AG04450 (cell line): ENCODE measurements around the gene TSSK1B. TPM values are rescaled to one million over a fixed set of nuclear protein-coding genes. Genes with fewer than 3 reads are reported as not detected.

Source experiments
- CTCF ChIA-PET: fragments of 300-600, 350-600 bp; formaldehyde crosslinking; extraction: SDS; loops from one replicate; lab custom pipeline; 2022; ENCODE audit warnings: antibody characterized with exemption, inconsistent platforms; lab: Charles Lee
- POLR2A ChIA-PET: fragments of 350-600 bp; formaldehyde crosslinking; extraction: SDS; loops from one replicate; lab custom pipeline; 2021; ENCODE audit warnings: antibody characterized with exemption, inconsistent platforms; lab: Yijun Ruan, JAX
- DNase-seq: peaks from one replicate; pipeline ENCODE4 v3.0.0-alpha.2; 2011; ENCODE audit warnings: low read depth, low spot score
- H3K27ac ChIP-seq: one replicate; pipeline ENCODE4 v1.5.1; 2012; ENCODE audit warnings: low read depth, low read length, control low read depth
- H3K27me3 ChIP-seq: one replicate; pipeline ENCODE4 v1.6.0; 2012; ENCODE audit warnings: low read length; ENCODE audit not compliant: control insufficient read depth, insufficient read depth
- H3K4me3 ChIP-seq: 2 replicates; pipeline ENCODE4 v1.5.1; 2011; ENCODE audit warnings: mild to moderate bottlenecking, low read depth, low read length, control low read depth
- H3K9me3 ChIP-seq: 2 replicates; pipeline ENCODE4 v1.5.1; 2012; ENCODE audit warnings: low read length; ENCODE audit not compliant: control insufficient read depth, insufficient read depth
- CTCF ChIP-seq: IDR thresholded peaks from 2 replicates; pipeline ENCODE4 v1.5.1; 2011; ENCODE audit warnings: low read depth, low read length, control low read depth, inconsistent platforms
- polyA plus RNA-seq: library from polyadenylated mRNA; depleted of rRNA; stranded (reverse); fragments of >200 nt; gene quantifications from 2 replicates; pipeline ENCODE4 v1.2.3, GENCODE V29; 2011; rRNA removed

The TSSK1B gene
- polyA plus RNA-seq, 1 experiment: not detected

DNA sequence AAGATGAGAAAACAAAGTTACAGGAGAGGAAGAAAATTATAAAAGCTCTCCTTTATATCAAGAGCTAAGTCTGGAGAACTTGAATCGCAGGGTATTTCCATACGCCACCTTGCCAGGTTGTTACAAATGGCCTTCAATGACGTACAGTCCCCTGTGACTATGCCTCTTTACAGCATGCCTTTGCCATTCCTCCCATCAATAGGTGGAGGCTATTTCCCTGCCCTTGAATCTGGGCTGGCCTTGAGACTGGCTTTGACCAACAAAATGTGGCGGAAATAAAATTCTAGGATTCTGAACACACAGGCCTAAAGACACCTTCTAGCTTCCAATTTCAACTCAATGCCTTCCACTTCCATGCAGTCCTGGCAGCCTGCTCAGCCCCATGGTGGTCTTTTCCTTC, 45.7 kb downstream of the TSSK1B start:
- ChIA-PET POLR2A (interaction anchor here (0.5 kb wide), 1 partner anchor 222 kb away, joined by 5 read pairs; no protein-coding TSS in a partner anchor), CTCF (interaction anchor here (2.0 kb wide), 1 partner anchor 9 kb away, joined by 6 read pairs; no protein-coding TSS in a partner anchor)
- no peaks in the 10 kb centered on the region for H3K9me3 ChIP-seq
- no peak for DNase-seq
- no peak for TF ChIP-seq CTCF
- H3K27me3 ChIP-seq: no peaks in the 10 kb centered on the region
- H3K4me3 ChIP-seq: no peak overlapping the region
- no peak overlapping the region for H3K27ac ChIP-seq

- H3K27me3 ChIP-seq: no peaks in the 10 kb centered on the region
- H3K4me3 ChIP-seq: no peak overlapping the region
- no peak for DNase-seq
- ChIA-PET CTCF (interaction anchor here (1.2 kb wide), 1 partner anchor 8 kb away, joined by 3 read pairs; no protein-coding TSS in a partner anchor), POLR2A (no interaction called here)
- no peak for TF ChIP-seq CTCF
- no peaks in the 10 kb centered on the region for H3K9me3 ChIP-seq
- H3K27ac ChIP-seq: no peak overlapping the region
Measured at GRCh38 chr5:113387844-113388243, 46.9 kb downstream of the TSSK1B start.

DNA sequence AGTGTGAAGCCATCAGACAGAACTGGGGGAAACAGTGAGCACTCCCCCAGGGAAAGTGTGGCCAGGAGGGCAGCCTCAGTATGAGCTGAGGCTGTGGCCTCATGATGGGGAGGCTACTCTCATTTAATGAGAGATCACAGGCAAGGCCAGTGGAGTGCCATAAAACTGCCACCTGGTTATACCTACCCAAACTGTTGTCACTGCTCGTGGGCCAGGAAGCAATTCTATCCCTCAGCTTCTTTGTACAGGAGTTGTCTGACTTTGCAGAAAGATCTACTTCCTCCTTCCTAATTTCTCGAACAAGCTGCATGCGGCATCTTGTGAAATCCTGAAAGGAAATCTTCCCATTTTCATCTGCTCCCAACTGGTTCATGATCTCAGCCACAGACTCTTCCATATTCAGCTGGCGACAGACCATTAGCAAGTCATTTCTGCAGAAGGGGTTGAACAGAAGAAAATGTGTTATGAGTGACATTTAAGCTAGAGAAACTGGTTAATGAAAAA, 50.0 kb downstream of the TSSK1B start:
- Histone ChIP-seq H3K4me3 (no peak overlapping the region), H3K27ac (no peak overlapping the region), H3K27me3 (peaks cover 3% of the 10 kb centered on the region), H3K9me3 (no peaks in the 10 kb centered on the region)
- ChIA-PET POLR2A (no interaction called here), CTCF (interaction anchor here (0.6 to 1.0 kb wide), 3 partner anchors 125 to 221 kb away, joined by 3 to 12 read pairs (median 3); no protein-coding TSS in a partner anchor)
- TF ChIP-seq CTCF: no peak
- no peak for DNase-seq

DNA sequence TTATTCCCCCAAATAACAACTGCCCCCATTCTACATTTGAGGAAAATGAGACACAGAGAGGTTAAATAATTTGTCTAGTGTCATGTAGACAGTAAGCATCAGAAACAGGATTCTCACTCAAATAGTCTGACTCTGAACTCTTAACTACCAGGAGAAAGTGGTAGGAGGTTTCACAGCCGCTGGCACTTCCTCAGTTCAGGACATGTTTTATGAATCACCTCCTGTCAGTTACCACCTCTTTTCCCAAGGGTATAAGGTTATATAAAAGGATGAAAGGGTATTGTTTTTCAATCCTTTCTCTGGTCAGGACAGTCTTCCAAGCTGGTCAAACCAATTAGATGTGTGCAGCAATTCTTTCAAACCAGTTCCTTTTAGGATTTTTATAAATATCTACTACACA, 52.1 kb downstream of the TSSK1B start:
- peaks cover 3% of the 10 kb centered on the region for H3K27me3 ChIP-seq
- H3K27ac ChIP-seq: no peak overlapping the region
- H3K9me3 ChIP-seq: no peaks in the 10 kb centered on the region
- ChIA-PET POLR2A (no interaction called here), CTCF (interaction anchor here (0.5 to 1.0 kb wide), 5 partner anchors 12 to 175 kb away, joined by 3 to 4 read pairs (median 3); no protein-coding TSS in a partner anchor)
- H3K4me3 ChIP-seq: no peak overlapping the region
- no peak for TF ChIP-seq CTCF
- no peak for DNase-seq

Other genes with a start within 250 kb of the TSSK1B start
- 17.0 and 17.5 TPM in 2 replicates for gene MCC, start 53.5 kb upstream of the TSSK1B start, polyA plus RNA-seq
- gene YTHDC2, start 78.7 kb upstream of the TSSK1B start, polyA plus RNA-seq: 8.2 and 10.7 TPM in 2 replicates